GM18867 (cell line): ENCODE results near the gene UBTD2.
A peak's percentile ranks its signal among the peaks of the same experiment; 100 is the strongest.
"Not testable (repeated sequence)": the region's sequence is repeated elsewhere in the genome, so short reads cannot be mapped to it uniquely, and the experiment has no call there.

Experiments
- ATAC-seq: cut with Tn5 transposase; IDR thresholded peaks from one replicate; pipeline ENCODE4 v1.9.1; 2021; ENCODE audit warnings: mild to moderate bottlenecking, moderate library complexity; ENCODE audit not compliant: unreplicated experiment

UBTD2 gene

GRCh38 chr5:172283020-172283861, at the start of gene UBTD2:
TSS of gene UBTD2 (minus strand) at chr5:172283764. CDS start at chr5:172283665, 99 bp downstream.
- peak; percentile 89 for ATAC-seq

- not testable (repeated sequence) for ATAC-seq
Measured at GRCh38 chr5:172326901-172327300, 43.3 kb upstream of the UBTD2 start.

- no peak for ATAC-seq
Measured at GRCh38 chr5:172325452-172325851, 41.9 kb upstream of the UBTD2 start.

GRCh38 chr5:172322028-172322965, 38.7 kb upstream of the UBTD2 start:
- ATAC-seq, result peak; percentile 65

GRCh38 chr5:172321593-172321992, 38.0 kb upstream of the UBTD2 start:
- no peak for ATAC-seq

GRCh38 chr5:172319708-172320441, 36.3 kb upstream of the UBTD2 start:
- ATAC-seq, result no peak

- no peak for ATAC-seq
Measured at GRCh38 chr5:172315587-172316493, 32.3 kb upstream of the UBTD2 start.

- no peak for ATAC-seq
Measured at GRCh38 chr5:172313915-172314314, 30.4 kb upstream of the UBTD2 start.

GRCh38 chr5:172312286-172312685, 28.7 kb upstream of the UBTD2 start:
- ATAC-seq, result no peak

GRCh38 chr5:172311605-172312004, 28.0 kb upstream of the UBTD2 start:
- no peak for ATAC-seq

GRCh38 chr5:172311026-172311425, 27.5 kb upstream of the UBTD2 start:
- no peak for ATAC-seq

GRCh38 chr5:172305380-172305779, 21.8 kb upstream of the UBTD2 start:
- no peak for ATAC-seq

GRCh38 chr5:172303572-172304335, 20.2 kb upstream of the UBTD2 start:
- ATAC-seq, result no peak

- no peak for ATAC-seq
Measured at GRCh38 chr5:172303162-172303561, 19.6 kb upstream of the UBTD2 start.

- ATAC-seq, result no peak
Measured at GRCh38 chr5:172302047-172302710, 18.6 kb upstream of the UBTD2 start.

- ATAC-seq, result no peak
Measured at GRCh38 chr5:172299916-172300439, 16.4 kb upstream of the UBTD2 start.

GRCh38 chr5:172294831-172295230, 11.3 kb upstream of the UBTD2 start:
- no peak for ATAC-seq

GRCh38 chr5:172293745-172294342, 10.3 kb upstream of the UBTD2 start:
- no peak for ATAC-seq
